ENCODE data around the gene ERC1. TPM values are rescaled to one million over a fixed set of nuclear protein-coding genes. Genes with fewer than 3 reads are reported as not detected.

Gene ERC1
- total and polyA plus RNA-seq, 2 donors (not counting 3 experiments of a cell fraction or from before 2014, with no cell fraction given) = 11.7 to 66.1 TPM

DNA sequence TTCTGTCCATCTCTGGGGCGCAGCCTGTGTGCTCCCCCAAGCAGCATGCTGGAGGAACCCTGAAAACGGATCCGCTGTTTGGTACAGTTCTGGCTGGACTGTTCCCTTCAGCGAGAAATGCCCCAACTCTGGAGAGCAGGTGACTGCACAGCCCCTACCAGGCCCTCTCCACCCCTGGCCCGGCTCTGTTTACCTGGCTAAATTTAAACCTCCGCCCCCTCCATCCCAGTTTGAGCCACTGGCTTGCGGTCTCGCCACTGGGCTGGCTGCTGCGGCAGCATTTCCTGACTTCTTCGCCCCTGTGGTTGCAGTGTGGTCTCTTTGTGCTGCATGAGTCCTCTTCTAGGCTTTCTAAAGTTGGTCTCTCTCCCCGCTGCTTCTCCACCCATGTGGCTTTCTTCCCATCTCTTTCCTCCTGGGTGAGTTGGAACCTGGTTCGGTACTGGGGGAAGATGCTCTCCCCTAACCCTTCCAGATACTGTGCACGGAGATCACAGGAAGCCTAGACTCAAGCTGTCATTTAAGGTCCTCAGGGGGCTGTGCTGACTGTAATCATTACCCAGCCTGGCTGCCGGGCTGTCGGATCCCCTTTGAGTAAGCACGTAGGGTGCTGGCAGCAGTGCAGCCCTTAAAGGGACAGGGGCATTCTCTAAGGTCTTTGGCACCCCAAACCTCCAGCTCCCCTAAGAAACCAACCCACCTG, 542.7 kb downstream of the ERC1 start:
- dilution Hi-C loops (cut with MboI; ENCODE audit: extremely low pct_ligation_motif_present, low sequenced_read_pairs) (no loop called here), intact Hi-C loops (cut with micrococcal nuclease) (no loop called here)
- no peak for DNase-seq (ENCODE audit: low read depth, low spot score)
- BruUV-seq (replicated peaks) = no TSS peak
- TF ChIP-seq MYC (IDR thresholded peaks at IDR 0.05; ENCODE audit: low read depth, low read length) (no peak), GATA2 (IDR thresholded peaks at IDR 0.05; ENCODE audit: insufficient read depth, insufficient read length, low read depth, low read length) (no peak), POLR2AphosphoS5 (IDR thresholded peaks at IDR 0.05; ENCODE audit: insufficient read depth, low read depth, low read length) (no peak), EZH2 (IDR thresholded peaks at IDR 0.05; ENCODE audit: borderline replicate concordance, low read depth, low read length, severe bottlenecking) (no peak), FOS (IDR thresholded peaks at IDR 0.05; ENCODE audit: borderline replicate concordance, insufficient read depth, low read length) (no peak)
- TF ChIP-seq, protein P1, sequence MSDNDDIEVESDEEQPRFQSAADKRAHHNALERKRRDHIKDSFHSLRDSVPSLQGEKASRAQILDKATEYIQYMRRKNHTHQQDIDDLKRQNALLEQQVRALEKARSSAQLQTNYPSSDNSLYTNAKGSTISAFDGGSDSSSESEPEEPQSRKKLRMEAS (IDR thresholded peaks at IDR 0.05; ENCODE audit: insufficient read depth, insufficient read length) = no peak
- CTCF ChIA-PET = interaction anchor here (1.2 to 3.5 kb wide), 3 partner anchors 11 to 416 kb away, joined by 4 to 11 read pairs (median 4); no protein-coding TSS in a partner anchor
- Histone ChIP-seq H3K36me3 (ENCODE audit: control insufficient read depth in 2 of 2, extremely low read depth in 1 of 2, insufficient read depth in 2 of 2, low read length in 2 of 2) (no peaks in the 10 kb centered on the region), H3K4me2 (ENCODE audit: insufficient read depth, low read length) (no peak overlapping the region), H3K27me3 (ENCODE audit: control insufficient read depth in 2 of 2, insufficient read depth in 2 of 2, low read length in 2 of 2) (peaks cover 52 to 68% of the 10 kb centered on the region in 2 experiments), H3K4me1 (ENCODE audit: control insufficient read depth, extremely low read depth, insufficient read depth, low read length) (no peaks in the 10 kb centered on the region), H3K27ac (ENCODE audit: insufficient read depth, low read depth, low read length) (no peak overlapping the region), H4K20me1 (replicated peaks; ENCODE audit: control insufficient read depth, extremely low read depth, insufficient read depth, low read length) (no peaks in the 10 kb centered on the region), H2AFZ (ENCODE audit: low read depth, low read length) (no peak overlapping the region), H3K79me2 (ENCODE audit: control insufficient read depth, insufficient read depth, low read length) (no peaks in the 10 kb centered on the region), H3K9me3 (replicated peaks; ENCODE audit: control insufficient read depth, insufficient read depth, low read length) (no peaks in the 10 kb centered on the region), H3K4me3 (replicated peaks in 1 of 3; ENCODE audit: insufficient read depth in 1 of 3, low read depth in 1 of 3, low read length in 3 of 3) (no peak overlapping the region), H3K9ac (replicated peaks; ENCODE audit: extremely low read depth, insufficient read depth, low read length) (no peak overlapping the region), H3K9me1 (replicated peaks; ENCODE audit: control insufficient read depth, extremely low read depth, insufficient read depth, low read length) (no peaks in the 10 kb centered on the region)
- POLR2A ChIA-PET = interaction anchor here (0.6 kb wide), 1 partner anchor 59 kb away, joined by 3 read pairs; no protein-coding TSS in a partner anchor
- FAIRE-seq = no peak

DNA sequence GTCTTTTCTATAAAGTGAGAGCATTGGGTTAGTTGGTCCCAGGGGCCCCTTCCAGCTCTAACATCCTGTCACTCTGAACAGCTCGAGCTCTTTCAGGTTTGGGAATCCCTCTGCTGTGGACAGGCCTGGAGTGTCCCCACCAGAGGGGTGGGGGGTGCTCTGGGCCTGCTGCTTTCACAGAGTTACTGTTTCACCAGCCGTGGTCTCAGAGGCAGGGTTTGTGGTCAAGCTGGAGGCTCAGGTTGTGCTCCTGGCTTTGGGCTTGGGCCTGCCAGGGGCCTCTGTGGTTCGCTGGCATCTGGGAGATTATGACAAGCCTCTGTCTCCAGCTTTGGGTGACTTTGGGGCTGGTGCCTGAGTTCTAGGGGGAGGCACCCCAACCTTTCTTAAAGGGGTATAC, 543.7 kb downstream of the ERC1 start:
- FAIRE-seq = no peak
- intact Hi-C loops (cut with micrococcal nuclease) = no loop called here
- no peak overlapping the region for H3K27ac ChIP-seq (ENCODE audit: insufficient read depth, low read depth, low read length)
- ChIA-PET CTCF (interaction anchor here (0.5 to 3.5 kb wide), 6 partner anchors 10 to 442 kb away, joined by 3 to 11 read pairs (median 3); no protein-coding TSS in a partner anchor), POLR2A (no interaction called here)
- no peaks in the 10 kb centered on the region for H3K36me3 ChIP-seq (ENCODE audit: control insufficient read depth in 2 of 2, extremely low read depth in 1 of 2, insufficient read depth in 2 of 2, low read length in 2 of 2)
- peaks cover 43 to 59% of the 10 kb centered on the region in 2 experiments for H3K27me3 ChIP-seq (ENCODE audit: control insufficient read depth in 2 of 2, insufficient read depth in 2 of 2, low read length in 2 of 2)
- dilution Hi-C loops (cut with MboI; ENCODE audit: extremely low pct_ligation_motif_present, low sequenced_read_pairs) = no loop called here
- no peaks in the 10 kb centered on the region for H3K4me1 ChIP-seq (ENCODE audit: control insufficient read depth, extremely low read depth, insufficient read depth, low read length)
- no peak overlapping the region for H3K4me3 ChIP-seq (replicated peaks in 1 of 3; ENCODE audit: insufficient read depth in 1 of 3, low read depth in 1 of 3, low read length in 3 of 3)
- H3K79me2 ChIP-seq (ENCODE audit: control insufficient read depth, insufficient read depth, low read length) = no peaks in the 10 kb centered on the region
- H2AFZ ChIP-seq (ENCODE audit: low read depth, low read length) = no peak overlapping the region
- TF ChIP-seq POLR2A (IDR thresholded peaks at IDR 0.05; ENCODE audit: low read depth, low read length) (no peak), JUN (IDR thresholded peaks at IDR 0.05; ENCODE audit: borderline replicate concordance, insufficient read depth, insufficient read length, low read depth) (no peak), FOS (IDR thresholded peaks at IDR 0.05; ENCODE audit: borderline replicate concordance, insufficient read depth, low read length) (no peak)
- TF ChIP-seq, protein P1 (IDR thresholded peaks at IDR 0.05; ENCODE audit: insufficient read depth, insufficient read length) = no peak
- H3K4me2 ChIP-seq (ENCODE audit: insufficient read depth, low read length) = no peak overlapping the region
- H3K9ac ChIP-seq (replicated peaks; ENCODE audit: extremely low read depth, insufficient read depth, low read length) = no peak overlapping the region
- H4K20me1 ChIP-seq (replicated peaks; ENCODE audit: control insufficient read depth, extremely low read depth, insufficient read depth, low read length) = no peaks in the 10 kb centered on the region
- H3K9me3 ChIP-seq (replicated peaks; ENCODE audit: control insufficient read depth, insufficient read depth, low read length) = no peaks in the 10 kb centered on the region
- BruUV-seq (replicated peaks) = no TSS peak
- no peaks in the 10 kb centered on the region for H3K9me1 ChIP-seq (replicated peaks; ENCODE audit: control insufficient read depth, extremely low read depth, insufficient read depth, low read length)
- DNase-seq (ENCODE audit: low read depth, low spot score) = no peak
